HG03460 (cell line): ENCODE data around the gene ESRRB.

Experiments
- ATAC-seq: cut with Tn5 transposase; IDR thresholded peaks from one replicate; pipeline ENCODE4 v1.9.1; 2021; ENCODE audit not compliant: unreplicated experiment

Gene ESRRB

DNA sequence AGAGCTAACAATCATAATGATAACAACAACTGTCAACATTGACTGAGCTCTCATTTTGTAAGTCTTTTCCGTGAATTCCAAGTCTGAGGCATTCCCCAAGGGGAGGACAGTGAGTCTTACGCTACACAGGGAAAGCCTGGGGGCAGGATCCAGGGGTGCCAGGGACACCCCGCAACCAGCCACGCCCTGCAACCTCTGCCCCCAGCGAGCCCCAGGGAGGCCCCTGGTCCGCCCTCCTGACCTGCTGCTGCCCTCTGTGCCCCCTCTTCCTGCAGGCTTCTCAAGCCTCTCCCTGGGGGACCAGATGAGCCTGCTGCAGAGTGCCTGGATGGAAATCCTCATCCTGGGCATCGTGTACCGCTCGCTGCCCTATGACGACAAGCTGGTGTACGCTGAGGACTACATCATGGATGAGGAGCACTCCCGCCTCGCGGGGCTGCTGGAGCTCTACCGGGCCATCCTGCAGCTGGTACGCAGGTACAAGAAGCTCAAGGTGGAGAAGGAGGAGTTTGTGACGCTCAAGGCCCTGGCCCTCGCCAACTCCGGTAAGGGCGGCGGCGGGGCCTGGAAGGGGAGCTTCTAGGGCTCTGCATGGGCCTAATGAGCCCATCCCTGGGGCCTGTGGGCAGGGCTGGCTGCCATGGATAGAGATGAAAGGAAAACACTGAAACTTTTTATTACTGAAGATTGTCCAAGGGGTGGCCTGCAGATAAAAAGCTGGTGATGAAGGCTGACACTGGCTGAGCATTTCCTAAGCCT is 115.4 kb downstream of the ESRRB start:
- ATAC-seq = no peak

DNA sequence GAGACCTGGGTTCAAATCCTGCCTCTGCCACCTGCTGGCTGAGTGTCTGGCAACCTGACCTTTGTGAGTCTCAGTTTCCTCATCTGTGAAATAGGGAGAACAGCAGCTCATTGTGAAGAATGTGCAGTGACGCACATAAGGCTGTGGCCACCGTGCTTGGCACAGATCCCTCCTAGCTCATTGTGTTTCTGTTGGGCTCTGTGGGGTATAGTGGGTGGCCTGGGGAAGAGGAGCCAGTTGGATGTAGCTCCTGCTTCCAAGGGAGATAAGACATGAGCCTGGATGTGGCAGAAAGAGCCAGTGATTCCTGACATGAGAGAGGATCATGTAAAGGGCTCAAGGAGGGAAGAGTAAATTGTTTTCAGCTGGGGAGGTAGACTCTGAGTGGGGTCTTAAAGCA is 120.0 kb downstream of the ESRRB start:
- ATAC-seq = no peak

DNA sequence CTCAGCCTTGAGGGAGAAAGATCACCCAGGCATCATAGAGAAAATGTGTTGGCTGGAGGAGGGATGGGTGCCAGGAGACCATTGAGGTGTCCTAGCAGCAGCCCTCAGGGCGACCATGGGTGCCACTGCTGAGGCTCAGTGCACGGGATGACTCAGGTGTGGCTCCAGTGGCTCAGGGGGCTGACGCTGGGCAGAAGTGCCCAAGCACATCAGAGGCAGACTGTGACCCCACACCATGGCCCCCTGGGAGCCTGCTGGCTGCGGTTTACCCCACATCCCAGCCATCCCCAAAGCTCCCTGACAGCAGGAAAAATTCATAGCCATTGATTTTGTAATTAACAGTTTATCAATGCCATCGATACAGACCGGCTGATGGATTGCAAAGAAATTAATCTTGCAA is 120.7 kb downstream of the ESRRB start:
- no peak for ATAC-seq

DNA sequence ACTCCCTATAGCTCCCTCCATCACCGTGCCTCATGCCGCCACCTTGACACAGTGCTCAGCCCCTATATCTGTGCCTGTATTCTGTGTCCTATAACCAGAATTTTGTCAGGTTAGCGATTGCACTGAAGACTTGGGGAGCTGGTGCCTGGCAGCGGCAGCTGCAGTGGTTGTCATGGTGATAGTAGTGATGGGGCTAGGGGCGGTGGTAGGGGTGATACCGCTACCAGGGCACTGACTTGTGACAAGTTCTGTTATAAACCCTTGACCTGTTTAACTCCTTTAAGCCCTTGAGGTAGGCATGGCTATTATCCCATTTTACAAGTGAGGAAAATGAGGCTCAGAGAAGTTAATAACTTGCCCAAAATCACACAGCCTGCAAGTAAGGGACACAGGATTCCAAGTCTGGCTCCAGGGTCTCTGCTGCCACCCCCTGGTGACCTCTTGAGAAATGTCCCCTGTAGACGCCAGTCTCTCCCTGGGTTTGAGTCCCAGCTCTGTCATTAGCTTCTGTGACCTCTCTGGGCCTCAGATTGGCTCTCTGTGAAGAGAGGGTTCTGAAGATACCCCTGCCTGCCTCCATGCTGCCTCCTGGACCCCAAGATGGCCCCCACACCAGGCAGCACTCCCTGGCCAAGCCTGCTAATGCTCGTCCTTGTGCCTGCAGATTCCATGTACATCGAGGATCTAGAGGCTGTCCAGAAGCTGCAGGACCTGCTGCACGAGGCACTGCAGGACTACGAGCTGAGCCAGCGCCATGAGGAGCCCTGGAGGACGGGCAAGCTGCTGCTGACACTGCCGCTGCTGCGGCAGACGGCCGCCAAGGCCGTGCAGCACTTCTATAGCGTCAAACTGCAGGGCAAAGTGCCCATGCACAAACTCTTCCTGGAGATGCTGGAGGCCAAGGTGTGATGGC is 121.9 kb downstream of the ESRRB start:
- ATAC-seq = no peak

DNA sequence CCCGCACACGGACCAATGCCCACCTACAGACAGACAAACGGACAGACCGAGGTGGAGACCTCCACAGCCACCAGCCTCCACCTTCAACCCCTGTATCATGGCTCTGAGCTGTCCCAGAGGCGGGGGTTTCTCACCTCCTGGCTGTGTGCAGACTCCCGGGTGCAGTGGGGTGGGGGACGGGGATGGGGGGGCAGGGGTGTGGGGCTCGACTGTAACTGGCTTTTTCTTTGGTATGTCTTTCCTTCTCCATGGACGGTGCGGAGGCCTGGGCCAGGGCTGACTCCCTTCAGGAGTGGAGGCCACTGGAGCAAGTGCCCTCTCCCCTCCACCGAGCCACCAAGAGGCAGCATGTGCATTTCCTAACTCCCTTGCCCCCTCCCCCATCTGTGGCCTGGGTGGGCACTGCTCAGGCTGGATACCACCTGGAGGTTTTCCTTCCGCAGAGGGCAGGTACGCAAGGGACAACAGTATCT is 122.6 kb downstream of the ESRRB start:
- ATAC-seq = no peak

DNA sequence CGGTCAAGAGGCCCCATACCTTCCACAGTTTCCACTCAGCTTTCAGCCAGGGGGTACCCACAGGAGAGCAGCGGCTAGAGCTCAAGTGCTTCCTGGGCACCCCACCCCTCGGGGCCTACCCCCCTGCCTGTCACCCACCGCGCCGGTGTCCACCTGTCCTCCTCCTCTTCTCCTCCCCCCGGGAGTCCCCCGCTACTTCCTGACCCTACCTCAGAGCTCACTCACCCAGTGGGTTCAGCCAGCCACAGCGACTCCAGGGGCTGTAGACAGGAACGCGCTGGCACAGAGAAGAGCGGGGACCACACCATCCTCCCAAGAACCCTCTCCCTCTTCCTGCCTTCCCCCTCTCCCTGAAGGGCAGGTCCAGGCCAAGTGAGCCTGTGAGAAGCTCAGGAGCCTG is 123.0 kb downstream of the ESRRB start:
- no peak for ATAC-seq

DNA sequence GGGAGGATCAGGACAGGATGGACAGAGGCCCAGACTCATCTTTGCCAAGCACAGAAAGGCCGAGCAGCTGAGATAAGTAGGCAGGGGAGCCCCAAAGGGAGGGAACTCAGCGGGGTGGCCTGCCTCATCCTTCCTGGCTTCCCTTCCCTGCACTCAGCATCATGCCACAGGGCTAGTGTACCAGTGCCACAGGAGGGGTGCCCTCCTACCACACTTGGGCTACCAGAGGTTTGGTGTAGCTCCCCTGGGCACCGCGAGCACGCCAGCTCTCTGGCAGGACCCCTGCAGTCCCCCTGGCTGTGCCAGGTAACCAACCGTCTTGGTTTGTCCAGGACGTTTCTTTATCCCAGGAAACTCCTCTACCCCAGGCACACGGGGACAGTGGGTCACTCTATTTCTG is 123.5 kb downstream of the ESRRB start:
- ATAC-seq = no peak

DNA sequence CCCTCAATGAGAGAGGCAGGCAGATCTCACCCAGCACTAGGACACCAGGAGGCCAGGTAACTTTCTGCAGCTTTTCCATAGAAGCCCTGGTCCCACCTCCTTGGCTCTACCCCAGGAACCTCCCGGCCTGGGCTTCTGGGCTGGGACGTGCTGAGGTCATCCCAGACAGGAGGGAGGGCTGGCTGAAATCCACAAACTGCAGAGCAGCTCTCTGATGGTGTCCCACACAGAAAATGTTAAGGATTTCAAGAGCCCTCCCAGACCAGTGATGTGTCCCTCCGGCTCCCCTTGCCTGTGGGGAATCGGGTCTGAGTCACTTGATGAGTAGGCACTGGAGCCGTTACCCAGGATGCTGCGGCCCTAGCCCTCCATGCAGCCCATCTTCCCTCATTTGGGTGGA is 124.1 kb downstream of the ESRRB start:
- no peak for ATAC-seq

DNA sequence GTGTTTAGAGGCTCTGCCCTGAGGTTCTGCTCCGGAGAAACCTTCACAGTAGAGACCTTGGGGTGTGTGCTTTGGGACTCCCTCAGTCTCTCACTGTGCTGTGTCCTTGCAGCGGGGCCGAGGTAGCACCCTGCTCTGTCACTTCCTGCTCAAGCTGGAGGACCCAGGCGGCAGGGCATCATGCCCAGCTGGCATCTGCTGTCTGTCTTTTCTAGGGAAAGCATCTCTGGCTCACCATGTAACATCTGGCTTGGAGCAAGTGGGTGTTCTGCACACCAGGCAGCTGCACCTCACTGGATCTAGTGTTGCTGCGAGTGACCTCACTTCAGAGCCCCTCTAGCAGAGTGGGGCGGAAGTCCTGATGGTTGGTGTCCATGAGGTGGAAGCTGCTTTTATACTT is 124.5 kb downstream of the ESRRB start:
- no peak for ATAC-seq

DNA sequence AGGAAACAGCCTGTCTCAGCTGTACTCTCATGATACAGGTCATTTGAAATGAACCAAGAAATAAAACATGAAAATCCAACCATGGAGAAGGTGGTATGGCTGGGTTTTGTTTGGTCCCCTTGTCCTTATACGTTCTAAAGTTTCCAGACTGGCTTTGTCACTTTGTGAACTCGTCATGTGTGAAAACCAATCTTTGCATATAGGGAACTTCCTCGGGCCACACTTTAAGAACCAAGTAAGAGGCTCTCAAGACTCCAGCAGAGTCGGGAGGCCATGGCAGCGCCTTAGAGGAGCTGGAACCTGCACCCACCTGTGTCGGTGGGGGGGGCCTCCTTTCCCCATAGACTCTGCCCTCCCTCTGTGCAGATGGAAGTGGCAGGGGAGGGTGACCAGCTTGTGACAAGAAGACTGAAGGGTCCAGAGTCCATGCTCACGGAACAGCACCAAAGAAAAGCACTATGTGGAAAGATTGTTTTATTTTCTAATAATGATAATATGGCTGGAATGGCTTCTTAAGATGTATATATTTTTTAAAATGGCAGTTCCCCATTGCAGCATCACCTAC is 125.3 kb downstream of the ESRRB start:
- no peak for ATAC-seq

DNA sequence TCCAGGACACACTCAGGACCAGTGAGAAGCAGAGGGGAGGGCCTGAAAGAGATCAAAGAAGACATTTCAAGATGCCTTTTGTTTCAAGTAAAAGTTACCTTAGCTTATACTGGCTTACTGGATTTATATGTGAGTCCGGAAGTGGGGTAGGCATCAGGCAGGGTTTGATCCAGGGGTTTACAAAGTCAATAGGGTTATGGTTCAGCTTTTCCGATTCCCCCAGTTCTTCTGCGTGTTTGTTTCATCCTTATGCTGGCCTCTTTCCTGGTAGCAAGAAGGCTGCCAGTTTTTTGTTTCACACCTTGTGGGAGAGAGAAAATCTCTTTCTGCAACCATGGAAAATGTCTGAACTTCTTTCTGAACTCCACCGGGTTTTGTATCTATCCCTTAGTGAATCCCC is 126.3 kb downstream of the ESRRB start:
- no peak for ATAC-seq

DNA sequence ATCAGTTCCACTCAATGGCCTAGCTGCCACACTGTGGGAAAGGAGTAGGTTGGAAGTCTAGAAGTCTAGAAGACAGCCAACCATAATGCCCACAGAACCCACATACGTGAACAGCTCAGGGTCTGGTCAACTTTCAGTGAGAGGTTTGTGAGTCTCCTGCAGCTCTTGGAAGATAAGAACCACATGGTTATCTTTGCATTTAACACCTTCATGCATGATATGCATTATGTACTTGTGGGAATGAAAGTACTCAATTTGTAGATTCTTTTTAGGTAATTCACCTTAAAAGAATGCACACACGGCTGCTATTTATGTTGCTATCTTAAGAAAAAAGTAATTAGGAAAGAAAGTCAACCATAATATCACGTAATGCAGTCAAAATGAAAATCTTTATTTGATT is 126.7 kb downstream of the ESRRB start:
- ATAC-seq = no peak

DNA sequence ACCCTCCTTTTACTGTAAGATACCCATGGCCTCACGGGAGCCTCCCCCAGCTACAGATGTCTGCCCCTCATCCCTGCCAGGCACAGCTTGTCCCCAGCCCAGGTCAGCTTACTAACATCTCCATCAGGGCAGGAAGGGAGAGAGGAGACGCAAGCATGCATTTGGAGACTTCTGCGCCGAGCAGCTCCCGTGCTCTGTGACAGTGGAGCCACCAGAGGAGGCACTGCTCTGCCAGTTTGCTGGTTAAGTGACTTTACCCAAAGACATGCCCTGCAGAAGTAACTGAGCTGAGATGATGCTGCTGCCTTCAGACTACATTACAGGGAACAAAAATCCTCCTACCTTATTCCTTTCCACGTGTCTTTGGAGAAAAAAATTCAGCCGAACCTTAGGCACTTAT is 133.4 kb downstream of the ESRRB start:
- ATAC-seq = no peak

DNA sequence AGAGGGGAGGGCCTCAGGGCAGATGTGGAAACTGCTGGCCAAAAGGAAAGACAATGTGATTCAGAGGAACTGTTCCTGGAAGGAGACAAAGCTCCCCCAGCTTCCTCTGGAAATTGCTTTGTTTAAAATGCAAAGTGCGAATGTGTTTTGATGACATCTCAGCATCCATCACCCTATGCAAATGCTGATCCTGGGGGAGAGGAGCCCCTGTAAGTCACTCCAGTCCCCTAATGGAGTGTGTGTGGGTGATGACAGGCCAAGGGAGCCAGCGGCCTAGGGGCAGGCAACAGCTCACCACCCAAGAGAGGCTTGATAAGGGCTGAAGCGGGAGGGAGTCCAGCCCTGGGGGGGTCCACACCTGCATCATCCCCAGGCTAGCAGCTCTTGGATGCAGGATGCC is 134.2 kb downstream of the ESRRB start:
- no peak for ATAC-seq

DNA sequence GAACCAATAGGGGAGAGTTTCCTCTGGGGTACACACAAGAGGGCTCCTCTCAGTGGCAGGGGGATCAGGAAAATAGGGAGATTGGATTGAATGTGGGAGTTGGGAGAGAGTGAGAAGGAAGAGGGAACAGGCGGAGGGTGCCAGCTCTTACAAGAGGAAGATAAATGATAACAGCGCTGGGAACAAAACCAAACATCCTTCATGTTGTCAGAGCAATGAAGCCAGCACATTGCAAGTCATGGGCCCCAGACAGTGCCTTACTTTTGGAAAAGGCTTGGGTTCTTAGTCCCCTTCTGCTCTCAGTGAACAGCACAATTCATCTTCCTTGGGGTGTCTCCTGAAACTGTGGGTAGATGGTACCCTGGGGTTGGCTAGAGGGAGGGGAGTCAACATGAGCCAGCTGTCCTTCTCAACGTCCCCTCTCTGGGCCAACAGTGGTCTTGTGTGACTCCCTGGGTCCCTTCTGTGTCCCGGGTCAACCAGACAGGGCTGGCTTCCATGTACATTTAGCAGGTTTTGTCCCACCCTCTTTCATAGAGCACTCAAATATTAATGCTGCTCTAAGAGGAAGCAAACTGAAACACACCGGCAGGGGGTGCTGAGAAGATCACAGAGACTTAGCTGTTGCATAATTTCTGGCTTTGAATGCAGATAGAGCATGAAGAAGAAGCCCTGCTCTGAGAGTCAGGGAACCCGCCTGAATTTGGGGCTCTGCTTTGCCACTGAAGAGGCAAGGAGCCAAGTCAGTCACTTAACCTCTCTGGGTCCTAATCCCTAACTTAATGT is 138.5 kb downstream of the ESRRB start:
- ATAC-seq = no peak

DNA sequence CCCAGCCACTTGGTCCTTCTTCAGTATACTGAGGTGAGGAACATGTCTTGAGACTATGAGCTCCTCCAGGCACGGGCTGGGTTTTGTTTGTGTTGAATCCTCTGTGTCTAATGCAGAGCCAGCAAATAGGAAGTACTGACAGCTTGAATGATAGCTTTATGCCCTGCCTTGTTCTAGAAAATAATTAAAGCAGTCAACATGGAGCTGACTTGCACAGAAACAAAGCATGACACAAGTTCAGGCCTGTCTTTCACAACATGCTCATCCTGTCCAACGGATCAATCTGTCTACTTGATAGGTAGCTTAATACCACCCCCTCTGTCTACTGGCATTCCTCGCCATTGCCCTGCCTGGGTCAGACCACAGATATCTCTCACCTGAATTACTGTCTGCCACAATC is 140.9 kb downstream of the ESRRB start:
- no peak for ATAC-seq

DNA sequence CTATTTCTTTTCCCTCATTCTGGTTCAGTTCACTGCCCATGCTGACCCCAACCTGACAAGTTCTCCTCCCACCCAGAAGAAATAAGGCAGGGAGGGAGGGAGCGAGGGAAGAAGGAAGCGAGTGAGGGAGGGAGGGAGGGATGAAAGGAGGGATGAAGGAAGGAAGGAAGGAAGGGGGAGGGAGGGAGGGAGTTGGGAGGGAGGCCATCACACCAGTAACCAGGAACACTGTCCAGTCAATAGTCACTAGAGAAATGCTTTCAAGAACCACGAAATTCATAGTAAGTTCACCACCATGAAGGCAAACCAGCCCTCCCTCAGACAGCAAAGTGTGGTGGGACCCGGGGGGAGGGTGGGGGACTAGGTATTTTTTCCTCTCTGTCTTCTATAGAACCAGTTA is 142.4 kb downstream of the ESRRB start:
- ATAC-seq = no peak

DNA sequence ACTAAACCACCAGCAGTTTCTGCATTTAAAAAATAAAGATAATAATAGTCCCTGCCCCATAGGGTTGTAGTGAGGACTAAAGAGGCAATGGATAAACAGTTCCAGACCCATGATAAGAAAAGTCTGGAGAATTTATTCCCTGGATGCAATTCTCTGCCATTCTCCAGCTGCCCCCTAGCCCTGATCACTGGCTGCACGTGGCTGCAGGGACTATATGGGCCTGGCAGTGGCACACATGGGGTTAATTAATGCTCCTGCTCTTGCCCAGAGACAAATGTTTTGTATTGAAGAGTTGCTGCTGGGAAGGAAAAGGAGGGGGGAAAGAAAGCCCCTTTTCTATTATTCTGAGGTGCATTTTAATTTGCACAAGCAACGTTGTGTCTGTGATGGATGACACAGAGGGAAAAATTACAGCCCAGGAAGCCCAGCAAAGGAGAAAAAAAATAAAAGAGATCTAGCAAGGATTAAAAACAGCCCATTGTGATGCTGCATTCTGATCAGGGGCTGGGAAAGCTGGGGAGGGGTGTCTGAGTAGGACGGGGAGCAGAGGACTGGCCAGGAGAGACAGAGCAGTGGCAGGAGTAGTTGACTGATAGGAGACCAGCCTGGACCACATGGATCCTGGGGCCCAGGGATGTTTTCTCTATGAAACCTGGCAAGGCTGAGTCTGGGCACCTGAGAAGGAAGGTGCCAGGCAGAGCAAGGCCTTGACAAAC is 149.3 kb downstream of the ESRRB start:
- no peak for ATAC-seq

DNA sequence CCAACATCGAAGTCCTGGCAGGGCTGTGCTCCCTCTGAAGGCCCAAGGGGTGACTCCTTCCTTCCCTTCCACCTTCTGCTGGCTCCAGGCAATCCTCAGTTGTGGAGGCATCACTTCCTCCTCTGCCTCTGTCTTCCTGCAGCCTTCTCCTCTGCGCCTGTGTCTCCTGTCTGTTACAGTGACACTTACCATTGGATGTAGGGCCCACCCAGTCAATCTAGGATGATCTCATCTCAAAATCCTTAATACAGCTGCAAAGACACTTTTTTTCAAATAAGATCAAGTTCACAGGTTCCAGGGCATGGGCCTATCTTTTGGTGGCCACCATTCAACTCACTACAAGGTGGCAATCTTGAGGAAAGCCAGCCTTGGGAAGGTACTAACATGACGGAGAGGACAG is 155.1 kb downstream of the ESRRB start:
- ATAC-seq = no peak

DNA sequence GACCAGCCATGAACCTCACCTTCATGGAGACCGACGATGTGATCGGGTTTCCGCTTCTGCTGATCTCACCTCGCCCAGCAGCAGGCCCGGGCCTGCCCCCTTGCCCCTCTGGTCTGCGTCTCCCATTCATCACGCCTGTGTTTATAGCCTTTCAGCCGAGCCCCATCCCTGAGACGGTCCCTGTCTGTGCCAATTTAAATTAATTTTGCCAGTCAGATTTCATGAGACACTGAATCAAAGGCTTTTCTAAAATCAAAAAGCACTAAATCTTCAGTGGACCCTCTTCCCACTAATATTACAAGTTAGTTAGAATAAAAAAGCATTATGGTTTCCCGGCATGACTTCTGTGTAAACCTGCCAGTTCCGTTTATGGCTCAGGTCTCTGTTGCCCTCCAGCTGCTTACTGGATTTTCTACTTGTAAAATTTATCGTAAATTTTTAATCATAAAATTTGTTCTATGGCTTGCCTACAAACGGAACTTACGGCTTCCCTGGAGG is 155.9 kb downstream of the ESRRB start:
- ATAC-seq = no peak
